Keratinocyte (primary cell): ENCODE data around the gene SFTPD.

Experiments
- CTCF ChIP-seq, 3 experiments: IDR thresholded peaks in 1 of 3; conservative IDR thresholded peaks in 1 of 3; optimal IDR thresholded peaks in 1 of 3; 2 replicates in 2 of 3; 3 replicates in 1 of 3; pipeline versions ENCODE3 to v1.5.1; 2011; ENCODE audit warnings: low read length in 3 of 3, mild to moderate bottlenecking in 3 of 3, moderate library complexity in 2 of 3, control low read depth in 1 of 3, inconsistent platforms in 1 of 3; ENCODE audit not compliant: insufficient read depth in 2 of 3; ENCODE audit errors: extremely low read depth in 1 of 3
- EZH2 ChIP-seq: IDR thresholded peaks from one replicate; pipeline ENCODE4 v1.6.1; 2012; ENCODE audit warnings: inconsistent platforms, mild to moderate bottlenecking, low read length, moderate library complexity

GRCh38 chr10:79932841-79933379 is 16.0 kb downstream of the SFTPD start:
- TF ChIP-seq CTCF (optimal IDR thresholded peaks at IDR 0.05 in 1 of 3, IDR thresholded peaks at IDR 0.05 in 1 of 3, conservative IDR thresholded peaks at IDR 0.05 in 1 of 3; ENCODE audit: extremely low read depth in 1 of 3, insufficient read depth in 2 of 3, low read length in 3 of 3): no peak
- no peak for TF ChIP-seq EZH2
